ENCODE measurements around the gene TKTL2. TPM values are rescaled to one million over a fixed set of nuclear protein-coding genes. Genes with fewer than 3 reads are reported as not detected.

TKTL2 gene
- total and polyA plus RNA-seq, 10 of the 15 experiments (the other 5 are each of a cell fraction or from before 2014, with no cell fraction given) = 0.03 to 0.04 (median 0.03) TPM; not detected in 7

DNA sequence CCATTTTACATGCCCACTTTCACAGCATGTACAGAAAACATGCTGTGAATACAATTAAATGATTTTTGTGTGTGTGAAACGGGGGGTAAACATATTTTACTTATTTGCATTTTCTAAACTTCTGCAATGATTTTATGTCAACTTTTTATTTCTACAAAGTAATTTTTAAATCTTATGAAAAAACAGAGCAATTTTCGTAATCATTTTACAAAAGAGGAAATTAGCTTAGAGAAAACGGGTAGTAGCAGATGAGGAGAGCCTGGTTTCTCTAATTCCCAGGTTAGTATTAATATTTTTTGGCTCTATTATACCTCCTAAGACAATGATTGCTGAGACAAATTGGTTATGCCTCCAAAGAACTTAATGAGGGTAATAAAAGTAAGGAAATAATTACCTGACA lies 3.2 kb downstream of the TKTL2 start (continued):
- TF ChIP-seq, protein P1, sequence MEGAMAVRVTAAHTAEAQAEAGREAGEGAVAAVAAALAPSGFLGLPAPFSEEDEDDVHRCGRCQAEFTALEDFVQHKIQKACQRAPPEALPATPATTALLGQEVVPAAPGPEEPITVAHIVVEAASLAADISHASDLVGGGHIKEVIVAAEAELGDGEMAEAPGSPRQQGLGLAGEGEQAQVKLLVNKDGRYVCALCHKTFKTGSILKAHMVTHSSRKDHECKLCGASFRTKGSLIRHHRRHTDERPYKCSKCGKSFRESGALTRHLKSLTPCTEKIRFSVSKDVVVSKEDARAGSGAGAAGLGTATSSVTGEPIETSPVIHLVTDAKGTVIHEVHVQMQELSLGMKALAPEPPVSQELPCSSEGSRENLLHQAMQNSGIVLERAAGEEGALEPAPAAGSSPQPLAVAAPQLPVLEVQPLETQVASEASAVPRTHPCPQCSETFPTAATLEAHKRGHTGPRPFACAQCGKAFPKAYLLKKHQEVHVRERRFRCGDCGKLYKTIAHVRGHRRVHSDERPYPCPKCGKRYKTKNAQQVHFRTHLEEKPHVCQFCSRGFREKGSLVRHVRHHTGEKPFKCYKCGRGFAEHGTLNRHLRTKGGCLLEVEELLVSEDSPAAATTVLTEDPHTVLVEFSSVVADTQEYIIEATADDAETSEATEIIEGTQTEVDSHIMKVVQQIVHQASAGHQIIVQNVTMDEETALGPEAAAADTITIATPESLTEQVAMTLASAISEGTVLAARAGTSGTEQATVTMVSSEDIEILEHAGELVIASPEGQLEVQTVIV (IDR thresholded peaks at IDR 0.05; ENCODE audit: borderline replicate concordance, partially characterized antibody) = no peak
- TF ChIP-seq DPF2 (IDR thresholded peaks at IDR 0.05) (no peak), HDGF (IDR thresholded peaks at IDR 0.05) (no peak), SUZ12 (IDR thresholded peaks at IDR 0.05; ENCODE audit: unreplicated experiment) (no peak), ZNF207 (IDR thresholded peaks at IDR 0.05; ENCODE audit: borderline replicate concordance) (no peak), CHD1 (IDR thresholded peaks at IDR 0.05; ENCODE audit: low read depth, low read length) (no peak), FOS (IDR thresholded peaks at IDR 0.05; ENCODE audit: borderline replicate concordance, extremely low read depth, insufficient read length) (no peak)
- TF ChIP-seq, protein P2, sequence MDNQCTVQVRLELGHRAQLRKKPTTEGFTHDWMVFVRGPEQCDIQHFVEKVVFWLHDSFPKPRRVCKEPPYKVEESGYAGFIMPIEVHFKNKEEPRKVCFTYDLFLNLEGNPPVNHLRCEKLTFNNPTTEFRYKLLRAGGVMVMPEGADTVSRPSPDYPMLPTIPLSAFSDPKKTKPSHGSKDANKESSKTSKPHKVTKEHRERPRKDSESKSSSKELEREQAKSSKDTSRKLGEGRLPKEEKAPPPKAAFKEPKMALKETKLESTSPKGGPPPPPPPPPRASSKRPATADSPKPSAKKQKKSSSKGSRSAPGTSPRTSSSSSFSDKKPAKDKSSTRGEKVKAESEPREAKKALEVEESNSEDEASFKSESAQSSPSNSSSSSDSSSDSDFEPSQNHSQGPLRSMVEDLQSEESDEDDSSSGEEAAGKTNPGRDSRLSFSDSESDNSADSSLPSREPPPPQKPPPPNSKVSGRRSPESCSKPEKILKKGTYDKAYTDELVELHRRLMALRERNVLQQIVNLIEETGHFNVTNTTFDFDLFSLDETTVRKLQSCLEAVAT (IDR thresholded peaks at IDR 0.05) = no peak
- TF ChIP-seq, protein P3, sequence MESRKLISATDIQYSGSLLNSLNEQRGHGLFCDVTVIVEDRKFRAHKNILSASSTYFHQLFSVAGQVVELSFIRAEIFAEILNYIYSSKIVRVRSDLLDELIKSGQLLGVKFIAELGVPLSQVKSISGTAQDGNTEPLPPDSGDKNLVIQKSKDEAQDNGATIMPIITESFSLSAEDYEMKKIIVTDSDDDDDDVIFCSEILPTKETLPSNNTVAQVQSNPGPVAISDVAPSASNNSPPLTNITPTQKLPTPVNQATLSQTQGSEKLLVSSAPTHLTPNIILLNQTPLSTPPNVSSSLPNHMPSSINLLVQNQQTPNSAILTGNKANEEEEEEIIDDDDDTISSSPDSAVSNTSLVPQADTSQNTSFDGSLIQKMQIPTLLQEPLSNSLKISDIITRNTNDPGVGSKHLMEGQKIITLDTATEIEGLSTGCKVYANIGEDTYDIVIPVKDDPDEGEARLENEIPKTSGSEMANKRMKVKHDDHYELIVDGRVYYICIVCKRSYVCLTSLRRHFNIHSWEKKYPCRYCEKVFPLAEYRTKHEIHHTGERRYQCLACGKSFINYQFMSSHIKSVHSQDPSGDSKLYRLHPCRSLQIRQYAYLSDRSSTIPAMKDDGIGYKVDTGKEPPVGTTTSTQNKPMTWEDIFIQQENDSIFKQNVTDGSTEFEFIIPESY (IDR thresholded peaks at IDR 0.05) = no peak
